ENCODE data around the gene DGCR6L.
"Not testable (repeated sequence)": the region's sequence is repeated elsewhere in the genome, so short reads cannot be mapped to it uniquely, and the experiment has no call there.

GRCh38 chr22:20325996-20326395 lies 6.1 kb upstream of the DGCR6L start:
- TF ChIP-seq CTCF (IDR thresholded peaks at IDR 0.05; ENCODE audit: insufficient read depth, low read depth, low read length); EZH2 (IDR thresholded peaks at IDR 0.05; ENCODE audit: insufficient read depth, low read length): not testable (repeated sequence)

All from astrocyte (in vitro differentiated cells and primary cell).